PC-3 (cell line): ENCODE measurements around the gene LRRC7. TPM values are rescaled to one million over a fixed set of nuclear protein-coding genes. Genes with fewer than 3 reads are reported as not detected.

ENCODE experiments used
- ATAC-seq: fragments of 200-7000 bp; cut with Tn5 transposase; 2 replicates; pipeline ENCODE4 v1.9.1; 2020; ENCODE audit warnings: mild to moderate bottlenecking, moderate library complexity
- BruUV-seq: library from RNA; stranded (reverse); fragments of 400-500 nt; replicated peaks from 2 replicates; lab custom pipeline; 2021; lab: Mats Ljungman, UMichigan
- CTCF ChIA-PET: fragments of 300-600 bp; sonication (Branson Sonifier 250); formaldehyde crosslinking; loops from one replicate; lab custom pipeline; 2022; ENCODE audit warnings: antibody characterized with exemption; lab: Charles Lee
- POLR2A ChIA-PET: fragments of 300-600 bp; sonication (Branson Sonifier 250); formaldehyde crosslinking; loops from one replicate; lab custom pipeline; 2022; ENCODE audit warnings: antibody characterized with exemption; ENCODE audit not compliant: unreplicated experiment; lab: Charles Lee
- DNase-seq: peaks from one replicate; pipeline ENCODE4 v3.0.0-alpha.2; 2015
- H2AFZ ChIP-seq: fragments of 300-600 bp; sonication (generic); 2 replicates; pipeline ENCODE4 v1.6.0; 2016; ENCODE audit warnings: antibody characterized with exemption, low read length
- H3F3A ChIP-seq: fragments of 300-600 bp; sonication (generic); one replicate; pipeline ENCODE4 v1.6.0; 2017; ENCODE audit warnings: antibody characterized with exemption, low read length, control low read depth, mild to moderate bottlenecking; ENCODE audit not compliant: unreplicated experiment
- H3K27ac ChIP-seq: fragments of 300-600 bp; sonication (generic); 2 replicates; pipeline ENCODE4 v1.5.1; 2016; ENCODE audit warnings: mild to moderate bottlenecking, low read length
- H3K27me3 ChIP-seq: fragments of 300-600 bp; sonication (generic); 2 replicates; pipeline ENCODE4 v1.6.1; 2016; ENCODE audit warnings: low read length, mixed read lengths
- H3K36me3 ChIP-seq: fragments of 300-600 bp; sonication (generic); 2 replicates; pipeline ENCODE4 v1.6.1; 2016; ENCODE audit warnings: low read depth, mixed run types, low read length, mixed read lengths
- H3K4me1 ChIP-seq: fragments of 300-600 bp; sonication (generic); 2 replicates; pipeline ENCODE4 v1.5.1; 2016; ENCODE audit warnings: low read length; ENCODE audit not compliant: insufficient read depth
- H3K4me2 ChIP-seq: fragments of 300-600 bp; sonication (generic); 2 replicates; pipeline ENCODE4 v1.6.0; 2016; ENCODE audit warnings: low read length
- H3K4me3 ChIP-seq: fragments of 300-600 bp; sonication (generic); 2 replicates; pipeline ENCODE4 v1.5.1; 2016; ENCODE audit warnings: mild to moderate bottlenecking, low read length, mixed read lengths
- H3K79me2 ChIP-seq: fragments of 300-600 bp; sonication (generic); 2 replicates; pipeline ENCODE4 v1.6.1; 2017; ENCODE audit warnings: low read length, mixed read lengths
- H3K9ac ChIP-seq: fragments of 300-600 bp; sonication (generic); 2 replicates; pipeline ENCODE4 v1.6.0; 2016; ENCODE audit warnings: mild to moderate bottlenecking, low read length
- H3K9me2 ChIP-seq: fragments of 300-600 bp; sonication (generic); replicated peaks from 2 replicates; pipeline ENCODE4 v1.6.1; 2016; ENCODE audit warnings: mixed run types, low read length, mixed read lengths
- H3K9me3 ChIP-seq: fragments of 300-600 bp; sonication (generic); 2 replicates; pipeline ENCODE4 v1.6.1; 2016; ENCODE audit warnings: low read length, mixed read lengths
- H4K20me1 ChIP-seq: fragments of 300-600 bp; sonication (generic); 2 replicates; pipeline ENCODE4 v1.6.1; 2016; ENCODE audit warnings: low read length, mixed read lengths
- EZH2 ChIP-seq: fragments of 300-600 bp; sonication (generic); IDR thresholded peaks from one replicate; pipeline ENCODE4 v1.6.1; 2017; ENCODE audit warnings: antibody characterized with exemption, mild to moderate bottlenecking, low read length; ENCODE audit not compliant: unreplicated experiment
- EZH2phosphoT487 ChIP-seq: fragments of 300-600 bp; sonication (generic); IDR thresholded peaks from 2 replicates; pipeline ENCODE4 v1.6.1; 2018; ENCODE audit warnings: mild to moderate bottlenecking, antibody characterized with exemption, low read length, borderline replicate concordance
- intact Hi-C: fragments of 100-400 bp; cut with micrococcal nuclease; formaldehyde crosslinking; loops from 2 replicates; pipeline ENCODE4 v1.9.0; 2023
- total RNA-seq: library from RNA; depleted of rRNA; stranded (reverse); fragments of >200 nt; gene quantifications from 2 replicates; pipeline ENCODE4 v1.2.3, GENCODE V29; 2014
- TF ChIP-seq, protein P1 (sequence below): fragments of 300-600 bp; sonication (generic); conservative IDR thresholded peaks from 2 replicates; pipeline ENCODE4 v1.5.1; 2017; ENCODE audit warnings: antibody characterized with exemption, low read depth, mild to moderate bottlenecking, low read length

Gene LRRC7
- total RNA-seq, 1 experiment from 2014 or later, result 0.04 TPM

DNA sequence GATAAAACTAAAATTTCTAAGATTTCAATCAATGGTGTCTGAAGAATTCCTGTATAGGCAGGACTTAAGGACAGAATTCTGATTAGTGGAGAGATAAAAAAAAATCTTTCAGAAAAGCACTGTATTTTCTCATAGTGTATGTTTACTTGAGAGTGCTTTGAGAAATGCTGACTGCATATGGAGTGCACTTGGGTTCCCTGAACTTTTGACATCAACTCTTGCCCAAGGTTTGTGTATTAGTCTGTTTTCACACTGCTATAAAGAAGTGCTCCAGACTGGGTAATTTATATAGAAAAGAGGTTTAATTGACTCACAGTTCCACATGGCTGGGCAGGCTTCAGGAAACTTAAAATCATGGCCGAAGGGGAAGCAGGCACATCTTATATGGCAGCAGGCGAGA is 362.7 kb downstream of the LRRC7 start:
- Histone ChIP-seq H3K9me2 (no peaks in the 10 kb centered on the region), H2AFZ (no peak overlapping the region), H3K4me3 (no peak overlapping the region), H3K27me3 (peaks cover 8% of the 10 kb centered on the region), H3K4me1 (no peaks in the 10 kb centered on the region; the same call in 1 of the 2 replicates), H3F3A (no peaks in the 10 kb centered on the region), H3K27ac (no peak overlapping the region), H3K4me2 (no peak overlapping the region), H3K79me2 (no peaks in the 10 kb centered on the region), H3K36me3 (no peaks in the 10 kb centered on the region), H3K9ac (no peak overlapping the region), H4K20me1 (no peaks in the 10 kb centered on the region), H3K9me3 (no peaks in the 10 kb centered on the region)
- ATAC-seq, result no peak
- no peak for DNase-seq
- TF ChIP-seq EZH2phosphoT487, result no peak
- TF ChIP-seq, protein P1, sequence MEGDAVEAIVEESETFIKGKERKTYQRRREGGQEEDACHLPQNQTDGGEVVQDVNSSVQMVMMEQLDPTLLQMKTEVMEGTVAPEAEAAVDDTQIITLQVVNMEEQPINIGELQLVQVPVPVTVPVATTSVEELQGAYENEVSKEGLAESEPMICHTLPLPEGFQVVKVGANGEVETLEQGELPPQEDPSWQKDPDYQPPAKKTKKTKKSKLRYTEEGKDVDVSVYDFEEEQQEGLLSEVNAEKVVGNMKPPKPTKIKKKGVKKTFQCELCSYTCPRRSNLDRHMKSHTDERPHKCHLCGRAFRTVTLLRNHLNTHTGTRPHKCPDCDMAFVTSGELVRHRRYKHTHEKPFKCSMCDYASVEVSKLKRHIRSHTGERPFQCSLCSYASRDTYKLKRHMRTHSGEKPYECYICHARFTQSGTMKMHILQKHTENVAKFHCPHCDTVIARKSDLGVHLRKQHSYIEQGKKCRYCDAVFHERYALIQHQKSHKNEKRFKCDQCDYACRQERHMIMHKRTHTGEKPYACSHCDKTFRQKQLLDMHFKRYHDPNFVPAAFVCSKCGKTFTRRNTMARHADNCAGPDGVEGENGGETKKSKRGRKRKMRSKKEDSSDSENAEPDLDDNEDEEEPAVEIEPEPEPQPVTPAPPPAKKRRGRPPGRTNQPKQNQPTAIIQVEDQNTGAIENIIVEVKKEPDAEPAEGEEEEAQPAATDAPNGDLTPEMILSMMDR, result no peak
- no peak for TF ChIP-seq EZH2
- intact Hi-C loops, result no loop called here
- POLR2A ChIA-PET, result no interaction called here
- no TSS peak for BruUV-seq
- CTCF ChIA-PET, result no interaction called here

DNA sequence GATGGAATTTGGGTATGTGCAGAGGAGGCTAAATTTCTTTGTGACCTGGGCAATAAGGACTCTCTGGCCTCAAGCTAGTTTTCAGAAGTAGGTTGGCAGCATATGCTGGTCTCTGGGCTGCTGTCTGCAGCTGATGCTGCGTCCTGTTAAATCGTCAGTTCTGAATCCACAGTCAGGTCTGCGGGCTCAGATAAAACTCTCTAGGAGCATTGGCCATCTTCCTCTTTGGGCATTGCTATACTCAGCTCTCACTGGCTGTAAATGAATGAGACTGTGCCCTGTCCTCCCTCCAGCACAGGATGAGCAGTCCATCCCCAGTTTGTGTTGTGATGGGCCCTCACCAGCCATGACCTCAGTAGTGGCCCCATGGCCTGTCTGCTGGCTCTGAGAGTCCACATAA is 365.0 kb downstream of the LRRC7 start:
- POLR2A ChIA-PET, result no interaction called here
- intact Hi-C loops, result no loop called here

DNA sequence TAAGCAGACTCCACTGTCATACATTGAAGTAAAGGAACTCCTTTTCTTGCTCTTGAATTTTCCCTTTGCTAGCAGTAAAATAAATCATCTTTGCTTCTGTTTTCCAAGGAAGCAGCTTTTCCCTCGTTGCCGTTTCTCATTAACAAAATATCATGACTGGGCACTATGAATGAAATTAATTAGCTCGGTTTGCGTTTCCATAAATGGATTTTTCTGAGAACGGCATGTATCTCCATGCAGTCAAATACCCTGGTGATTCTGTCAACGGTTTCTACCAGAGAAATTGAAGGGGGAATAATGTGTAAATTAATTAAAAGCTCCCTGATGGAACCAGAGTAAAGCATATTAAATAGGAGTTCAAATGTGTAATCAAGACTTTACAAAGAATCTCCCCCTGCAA is 372.5 kb downstream of the LRRC7 start:
- H3K4me2 ChIP-seq, result no peak overlapping the region
- ChIA-PET CTCF (no interaction called here), POLR2A (no interaction called here)
- no peak overlapping the region for H3K9ac ChIP-seq
- H3K4me1 ChIP-seq, result no peaks in the 10 kb centered on the region
- TF ChIP-seq EZH2phosphoT487 (no peak), EZH2 (no peak)
- TF ChIP-seq, protein P1, result no peak
- no peaks in the 10 kb centered on the region for H3K79me2 ChIP-seq
- DNase-seq (no peak), ATAC-seq (no peak)
- H3K9me3 ChIP-seq, result no peaks in the 10 kb centered on the region
- H3F3A ChIP-seq, result no peaks in the 10 kb centered on the region
- no peak overlapping the region for H3K27ac ChIP-seq
- no TSS peak for BruUV-seq
- H2AFZ ChIP-seq, result no peak overlapping the region
- H3K4me3 ChIP-seq, result no peak overlapping the region
- H3K9me2 ChIP-seq, result no peaks in the 10 kb centered on the region
- no peaks in the 10 kb centered on the region for H4K20me1 ChIP-seq
- peaks cover 50% of the 10 kb centered on the region for H3K27me3 ChIP-seq
- no peaks in the 10 kb centered on the region for H3K36me3 ChIP-seq
- intact Hi-C loops, result no loop called here

More for the DNA sequence above, 365.0 kb downstream of the LRRC7 start:
- no TSS peak for BruUV-seq
- no peaks in the 10 kb centered on the region for H4K20me1 ChIP-seq
- H3K36me3 ChIP-seq, result no peaks in the 10 kb centered on the region
- H3F3A ChIP-seq, result no peaks in the 10 kb centered on the region
- H2AFZ ChIP-seq, result no peak overlapping the region
- ATAC-seq (no peak), DNase-seq (no peak)
- TF ChIP-seq, protein P1, result no peak
- no peak for TF ChIP-seq EZH2
- no peak for TF ChIP-seq EZH2phosphoT487
- no peaks in the 10 kb centered on the region for H3K9me2 ChIP-seq
- no peaks in the 10 kb centered on the region for H3K79me2 ChIP-seq
- H3K27me3 ChIP-seq, result peaks cover 18% of the 10 kb centered on the region
- H3K4me2 ChIP-seq, result no peak overlapping the region
- no peak overlapping the region for H3K9ac ChIP-seq
- no peak overlapping the region for H3K27ac ChIP-seq
- H3K4me3 ChIP-seq, result no peak overlapping the region
- no peaks in the 10 kb centered on the region for H3K9me3 ChIP-seq
- H3K4me1 ChIP-seq, result no peaks in the 10 kb centered on the region; the same call in 1 of the 2 replicates
- CTCF ChIA-PET, result no interaction called here
